Measurements from ENCODE around the gene CAMK2G. TPM values are rescaled to one million over a fixed set of nuclear protein-coding genes. Genes with fewer than 3 reads are reported as not detected.

The CAMK2G gene
- total and polyA plus RNA-seq, 2 experiments from 2014 or later = 30.6 to 34.1 TPM

- ATAC-seq (peak; percentile 79), DNase-seq (ENCODE audit: low spot score) (peak; percentile 48)
- H3F3A ChIP-seq (replicated peaks; ENCODE audit: low read depth) = 0 out of 2 replicates have a peak, but pooled peaks cover 3% of the 10 kb centered on the region
- no peaks in the 10 kb centered on the region for H3K79me2 ChIP-seq (replicated peaks; ENCODE audit: insufficient read depth)
- peaks cover 9% of the 10 kb centered on the region for H3K27me3 Mint-ChIP-seq (ENCODE audit: insufficient read depth, low read depth, poor library complexity)
- no peak overlapping the region; the same call in 2 of the 3 replicates for H3K4me3 Mint-ChIP-seq
- no peak overlapping the region for H2AFZ ChIP-seq
- H3K9me2 ChIP-seq (ENCODE audit: insufficient read depth) = no peaks in the 10 kb centered on the region
- peaks cover 6% of the 10 kb centered on the region for H3K4me1 Mint-ChIP-seq
- H3K4me3 ChIP-seq = no peak overlapping the region
- peak in 1 of 2 experiments; percentile 48; a peak in 2 of 4 replicates for TF ChIP-seq CTCF (conservative IDR thresholded peaks at IDR 0.05; ENCODE audit: low read depth in 2 of 2)
- no peak for TF ChIP-seq ZNF114 (CRISPR knock-in tag; IDR thresholded peaks at IDR 0.05)
- no peak overlapping the region for H3K4me2 ChIP-seq
- peaks cover 6% of the 10 kb centered on the region; the same call in 1 of the 2 replicates for H3K36me3 ChIP-seq (ENCODE audit: insufficient read depth)
- peak overlapping the region; percentile 32; the same call in 1 of the 2 replicates for H3K27ac ChIP-seq (ENCODE audit: low read depth)
- peaks cover 13% of the 10 kb centered on the region for H4K20me1 ChIP-seq (replicated peaks; ENCODE audit: insufficient read depth)
- peak overlapping the region; percentile 75; the same call in 1 of the 2 replicates for H3K27ac Mint-ChIP-seq
- H3K36me3 Mint-ChIP-seq (ENCODE audit: low read depth) = peaks cover 29% of the 10 kb centered on the region
- H3K4me1 ChIP-seq (ENCODE audit: insufficient read depth) = no peaks in the 10 kb centered on the region
- H3K9me3 Mint-ChIP-seq = no peaks in the 10 kb centered on the region
- H3K27me3 ChIP-seq (ENCODE audit: insufficient read depth) = no peaks in the 10 kb centered on the region
Observed at GRCh38 chr10:73819513-73820093, 54.8 kb downstream of the CAMK2G start.

GRCh38 chr10:73819081-73819480 lies 55.3 kb downstream of the CAMK2G start:
- Histone ChIP-seq H3K4me3 (no peak overlapping the region), H3K4me1 (ENCODE audit: insufficient read depth) (no peaks in the 10 kb centered on the region), H3K4me2 (no peak overlapping the region), H3F3A (replicated peaks; ENCODE audit: low read depth) (0 out of 2 replicates have a peak, but pooled peaks cover 5% of the 10 kb centered on the region), H2AFZ (no peak overlapping the region), H3K9me2 (ENCODE audit: insufficient read depth) (no peaks in the 10 kb centered on the region), H4K20me1 (replicated peaks; ENCODE audit: insufficient read depth) (peaks cover 16% of the 10 kb centered on the region), H3K79me2 (replicated peaks; ENCODE audit: insufficient read depth) (no peaks in the 10 kb centered on the region), H3K27ac (ENCODE audit: low read depth) (no peak overlapping the region), H3K36me3 (ENCODE audit: insufficient read depth) (peaks cover 6% of the 10 kb centered on the region; the same call in 1 of the 2 replicates), H3K27me3 (ENCODE audit: insufficient read depth) (no peaks in the 10 kb centered on the region)
- H3K27me3 Mint-ChIP-seq (ENCODE audit: insufficient read depth, low read depth, poor library complexity) = peaks cover 9% of the 10 kb centered on the region
- H3K4me1 Mint-ChIP-seq = peaks cover 6% of the 10 kb centered on the region
- H3K9me3 Mint-ChIP-seq = no peaks in the 10 kb centered on the region
- peaks cover 27% of the 10 kb centered on the region for H3K36me3 Mint-ChIP-seq (ENCODE audit: low read depth)
- H3K4me3 Mint-ChIP-seq = no peak overlapping the region
- ATAC-seq (no peak), DNase-seq (ENCODE audit: low spot score) (no peak)
- H3K27ac Mint-ChIP-seq = no peak overlapping the region
- TF ChIP-seq STAT1 (IDR thresholded peaks at IDR 0.05; ENCODE audit: unreplicated experiment) (no peak), CTCF (conservative IDR thresholded peaks at IDR 0.05; ENCODE audit: low read depth in 2 of 2) (no peak), POLR2AphosphoS5 (IDR thresholded peaks at IDR 0.05; ENCODE audit: low read depth) (no peak), ZNF331 (CRISPR knock-in tag; IDR thresholded peaks at IDR 0.05; ENCODE audit: low read depth) (no peak), CREB1 (CRISPR knock-in tag; IDR thresholded peaks at IDR 0.05; ENCODE audit: low read depth) (no peak), EZH2phosphoT487 (IDR thresholded peaks at IDR 0.05; ENCODE audit: unreplicated experiment) (no peak), REST (IDR thresholded peaks at IDR 0.05; ENCODE audit: unreplicated experiment) (no peak), JUNB (IDR thresholded peaks at IDR 0.05; ENCODE audit: unreplicated experiment) (no peak)

All from GM23338 (cell line).